Chondrocyte (in vitro differentiated cells): ENCODE measurements around the gene CRABP1. TPM values are rescaled to one million over a fixed set of nuclear protein-coding genes. Genes with fewer than 3 reads are reported as not detected.
A peak's percentile ranks its signal among the peaks of the same experiment; 100 is the strongest.

Experiments
- DNase-seq: peaks from one replicate; pipeline ENCODE4 v3.0.0; 2021; ENCODE audit warnings: mixed read lengths, low spot score
- H3K27ac Mint-ChIP-seq: one replicate; pipeline ENCODE4 v1.8.0; 2021; ENCODE audit warnings: mild to moderate bottlenecking, moderate library complexity, mixed read lengths; ENCODE audit not compliant: unreplicated experiment
- H3K27me3 Mint-ChIP-seq: 2 replicates; pipeline ENCODE4 v1.8.0; 2021; ENCODE audit warnings: low read depth, mixed read lengths
- H3K36me3 Mint-ChIP-seq: 2 replicates; pipeline ENCODE4 v1.8.0; 2021; ENCODE audit warnings: low read depth, mixed read lengths
- H3K4me1 Mint-ChIP-seq: 2 replicates; pipeline ENCODE4 v1.8.0; 2021; ENCODE audit warnings: low read depth, mild to moderate bottlenecking, mixed read lengths
- H3K4me3 Mint-ChIP-seq: one replicate; pipeline ENCODE4 v1.8.0; 2021; ENCODE audit warnings: mild to moderate bottlenecking, moderate library complexity, mixed read lengths; ENCODE audit not compliant: unreplicated experiment
- H3K9me3 Mint-ChIP-seq: 2 replicates; pipeline ENCODE4 v1.8.0; 2021; ENCODE audit warnings: low read depth, mixed read lengths
- total RNA-seq: library from RNA; stranded (reverse); gene quantifications from 3 replicates; pipeline ENCODE4 v1.2.1, GENCODE V29; 2021
- TF ChIP-seq, protein P1 (sequence below): fragments of 200-600 bp; sonication (generic); IDR thresholded peaks from 2 replicates; pipeline ENCODE4 v1.5.0; 2021; ENCODE audit warnings: antibody characterized with exemption, mild to moderate bottlenecking, moderate library complexity

The CRABP1 gene
- total RNA-seq, 1 donor from 2014 or later, result not detected

DNA sequence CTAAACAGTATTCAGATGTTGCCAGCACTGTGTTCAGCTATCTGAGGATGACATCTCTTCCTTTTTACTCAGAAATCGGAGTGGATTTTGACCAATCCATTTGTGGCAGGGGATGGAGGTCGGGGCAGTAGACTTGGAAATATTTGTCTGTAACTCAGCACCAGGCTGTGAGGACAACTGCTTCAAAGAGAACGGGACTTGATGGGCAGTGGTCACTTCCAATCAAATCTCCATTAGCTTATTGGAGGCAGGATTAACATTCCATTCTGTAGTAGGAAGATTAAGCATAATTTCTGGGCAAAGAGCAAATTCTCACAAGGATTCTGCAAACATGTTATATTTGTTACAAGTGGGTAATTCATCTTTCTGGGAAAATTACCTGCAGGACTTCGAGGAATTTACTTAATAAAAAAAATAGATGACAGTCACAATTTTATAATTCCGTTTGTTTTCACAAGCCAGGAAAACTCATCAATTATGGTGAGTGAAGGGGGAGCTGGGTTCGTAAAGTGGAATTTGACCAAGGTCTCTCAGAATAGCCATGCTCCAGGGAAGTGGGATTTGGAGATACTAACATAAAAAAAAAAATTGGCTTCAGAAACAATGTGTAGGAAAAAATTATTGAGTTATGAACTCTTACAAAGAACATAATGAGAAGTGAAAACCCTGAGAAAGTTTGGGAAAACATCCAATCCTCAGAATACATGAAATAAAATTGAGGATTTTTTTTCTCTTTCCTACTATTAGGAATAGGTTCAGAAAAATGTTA, 18.1 kb downstream of the CRABP1 start:
- DNase-seq, result no peak
- H3K36me3 Mint-ChIP-seq, result no peaks in the 10 kb centered on the region

DNA sequence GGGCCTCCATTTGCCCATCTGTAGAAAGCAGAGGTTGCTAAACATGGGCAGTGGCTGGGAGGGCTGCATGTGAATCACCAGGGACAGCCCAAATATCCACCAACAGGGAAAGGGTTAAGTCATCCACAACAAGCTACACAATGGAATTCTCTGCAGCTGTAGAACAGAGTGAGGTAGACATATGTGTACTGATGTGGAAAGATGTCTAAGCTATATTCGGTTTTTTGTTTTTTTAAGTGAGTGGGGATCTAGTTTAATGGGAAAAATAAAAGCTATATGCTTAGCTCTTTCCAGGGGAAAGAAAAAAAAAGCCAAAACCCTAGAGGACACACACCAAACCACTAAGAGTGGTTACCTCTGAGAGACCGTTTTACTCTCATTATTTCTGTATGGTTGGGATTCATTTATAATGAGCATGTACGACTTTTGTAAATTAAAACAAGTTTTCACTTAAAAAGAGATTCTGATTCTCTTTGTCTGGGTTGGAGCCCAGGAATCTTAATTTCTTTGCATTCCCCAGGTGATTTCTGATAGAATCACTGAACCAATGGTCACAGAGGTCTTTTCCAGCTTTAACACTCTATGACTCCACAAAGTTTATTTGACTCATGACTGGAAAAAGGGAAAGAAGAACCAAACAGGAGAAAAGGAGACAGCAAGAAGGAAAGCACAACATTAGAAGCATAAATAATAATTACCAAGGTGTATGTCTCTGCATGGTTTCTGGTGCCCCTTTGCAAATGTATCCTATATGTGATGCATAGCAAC, 19.1 kb downstream of the CRABP1 start:
- TF ChIP-seq, protein P1, sequence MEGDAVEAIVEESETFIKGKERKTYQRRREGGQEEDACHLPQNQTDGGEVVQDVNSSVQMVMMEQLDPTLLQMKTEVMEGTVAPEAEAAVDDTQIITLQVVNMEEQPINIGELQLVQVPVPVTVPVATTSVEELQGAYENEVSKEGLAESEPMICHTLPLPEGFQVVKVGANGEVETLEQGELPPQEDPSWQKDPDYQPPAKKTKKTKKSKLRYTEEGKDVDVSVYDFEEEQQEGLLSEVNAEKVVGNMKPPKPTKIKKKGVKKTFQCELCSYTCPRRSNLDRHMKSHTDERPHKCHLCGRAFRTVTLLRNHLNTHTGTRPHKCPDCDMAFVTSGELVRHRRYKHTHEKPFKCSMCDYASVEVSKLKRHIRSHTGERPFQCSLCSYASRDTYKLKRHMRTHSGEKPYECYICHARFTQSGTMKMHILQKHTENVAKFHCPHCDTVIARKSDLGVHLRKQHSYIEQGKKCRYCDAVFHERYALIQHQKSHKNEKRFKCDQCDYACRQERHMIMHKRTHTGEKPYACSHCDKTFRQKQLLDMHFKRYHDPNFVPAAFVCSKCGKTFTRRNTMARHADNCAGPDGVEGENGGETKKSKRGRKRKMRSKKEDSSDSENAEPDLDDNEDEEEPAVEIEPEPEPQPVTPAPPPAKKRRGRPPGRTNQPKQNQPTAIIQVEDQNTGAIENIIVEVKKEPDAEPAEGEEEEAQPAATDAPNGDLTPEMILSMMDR, result no peak
- DNase-seq, result no peak
- H3K27me3 Mint-ChIP-seq, result peaks cover 5% of the 10 kb centered on the region
- H3K9me3 Mint-ChIP-seq, result no peaks in the 10 kb centered on the region
- peaks cover 2% of the 10 kb centered on the region for H3K4me1 Mint-ChIP-seq
- no peak overlapping the region for H3K4me3 Mint-ChIP-seq
- no peaks in the 10 kb centered on the region for H3K36me3 Mint-ChIP-seq
- no peak overlapping the region for H3K27ac Mint-ChIP-seq

More for the DNA sequence above, 18.1 kb downstream of the CRABP1 start:
- H3K4me1 Mint-ChIP-seq, result no peaks in the 10 kb centered on the region
- TF ChIP-seq, protein P1, result no peak
- H3K27ac Mint-ChIP-seq, result no peak overlapping the region
- peaks cover 5% of the 10 kb centered on the region for H3K27me3 Mint-ChIP-seq
- no peak overlapping the region for H3K4me3 Mint-ChIP-seq
- no peaks in the 10 kb centered on the region for H3K9me3 Mint-ChIP-seq

DNA sequence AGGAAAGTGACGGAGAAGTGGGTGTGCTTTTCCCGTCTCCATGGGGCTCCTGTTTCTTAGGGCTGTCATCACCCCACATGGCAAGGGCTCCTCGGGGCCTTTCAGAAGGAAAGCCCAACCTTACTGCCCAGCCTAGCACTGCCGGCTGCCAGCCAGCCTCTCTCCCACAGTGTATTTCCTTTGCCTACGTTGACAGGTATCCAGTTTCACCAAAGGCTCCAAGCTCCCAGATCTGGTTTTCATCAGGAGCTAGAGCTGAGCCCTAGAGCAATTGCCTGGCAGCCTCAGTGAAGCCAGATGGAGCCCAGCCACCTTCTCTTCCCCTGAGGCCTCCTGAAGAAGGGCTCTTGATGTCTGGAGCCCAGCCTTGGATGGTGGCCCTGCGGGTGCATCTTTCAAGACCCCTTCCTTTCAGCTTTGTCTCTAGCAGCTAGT, 20.2 kb downstream of the CRABP1 start:
- H3K4me1 Mint-ChIP-seq, result peaks cover 7% of the 10 kb centered on the region
- H3K27ac Mint-ChIP-seq, result no peak overlapping the region
- H3K27me3 Mint-ChIP-seq, result peaks cover 5% of the 10 kb centered on the region
- TF ChIP-seq, protein P1, result no peak
- no peaks in the 10 kb centered on the region for H3K9me3 Mint-ChIP-seq
- H3K36me3 Mint-ChIP-seq, result no peaks in the 10 kb centered on the region
- peak; percentile 44 for DNase-seq
- no peak overlapping the region for H3K4me3 Mint-ChIP-seq

DNA sequence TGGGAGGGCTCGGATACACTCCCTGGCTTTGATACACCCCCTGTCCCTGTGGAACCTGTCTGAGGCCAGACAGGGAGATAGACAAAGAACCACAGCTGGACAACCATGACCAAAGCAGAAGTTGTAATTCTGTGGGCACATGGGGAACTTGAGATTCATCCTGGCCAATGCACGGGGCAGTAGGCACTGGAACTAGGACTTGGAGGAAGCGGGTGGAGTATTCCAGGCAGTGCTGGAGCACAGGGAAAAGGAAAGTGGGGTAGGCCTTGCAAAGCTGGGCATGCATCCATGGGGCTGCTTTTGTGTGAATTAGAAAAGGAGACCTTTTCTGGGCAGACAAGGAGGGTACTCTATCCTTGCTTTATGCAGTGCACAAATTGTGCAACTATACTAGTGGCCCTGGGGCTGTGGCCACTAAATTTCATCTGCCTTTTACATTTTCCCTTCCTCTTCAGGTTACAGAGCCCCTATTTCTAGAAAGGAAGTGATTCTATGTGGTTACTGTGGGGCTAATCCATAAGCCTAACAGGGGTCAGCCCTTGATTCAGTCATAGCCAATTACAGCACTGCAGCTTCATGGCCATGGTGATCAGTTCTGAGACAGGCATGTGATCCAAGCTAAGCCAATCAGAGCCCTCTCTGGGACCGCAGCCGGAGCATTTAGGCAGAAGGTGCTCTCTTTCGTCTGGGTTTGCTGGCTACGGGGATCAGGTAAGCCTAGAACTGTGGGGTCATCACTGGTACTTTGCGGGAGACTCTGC, 21.0 kb downstream of the CRABP1 start:
- Mint-ChIP-seq H3K27ac (no peak overlapping the region), H3K27me3 (peaks cover 2% of the 10 kb centered on the region), H3K4me1 (peaks cover 14% of the 10 kb centered on the region), H3K4me3 (no peak overlapping the region), H3K36me3 (no peaks in the 10 kb centered on the region), H3K9me3 (no peaks in the 10 kb centered on the region)
- TF ChIP-seq, protein P1, result no peak
- DNase-seq, result peak; percentile 41
